Mesothelial cell of epicardium (in vitro differentiated cells): ENCODE measurements around the gene TMEM214. TPM values are rescaled to one million over a fixed set of nuclear protein-coding genes. Genes with fewer than 3 reads are reported as not detected.

Experiments used
- DNase-seq, 2 experiments: peaks; one replicate each; pipeline ENCODE4 v3.0.0; 2021; ENCODE audit warnings: low spot score in 2 of 2; ENCODE audit not compliant: unreplicated experiment in 2 of 2
- H3K27ac Mint-ChIP-seq: 2 replicates; pipeline ENCODE4 v1.8.0; 2021; ENCODE audit warnings: mixed read lengths
- H3K27me3 Mint-ChIP-seq: 2 replicates; pipeline ENCODE4 v1.8.0; 2021; ENCODE audit warnings: low read depth, mixed read lengths
- H3K36me3 Mint-ChIP-seq: 2 replicates; pipeline ENCODE4 v1.8.0; 2021; ENCODE audit warnings: mixed read lengths
- H3K4me1 Mint-ChIP-seq: 2 replicates; pipeline ENCODE4 v1.8.0; 2021; ENCODE audit warnings: mixed read lengths
- H3K4me3 Mint-ChIP-seq: 2 replicates; pipeline ENCODE4 v1.8.0; 2021; ENCODE audit warnings: mild to moderate bottlenecking, moderate library complexity, mixed read lengths
- H3K9me3 Mint-ChIP-seq: 2 replicates; pipeline ENCODE4 v1.8.0; 2021; ENCODE audit warnings: mixed read lengths
- total RNA-seq: library from RNA; stranded (reverse); gene quantifications from 3 replicates; pipeline ENCODE4 v1.2.1, GENCODE V29; 2021
- TF ChIP-seq, protein P1 (sequence below): fragments of 200-600 bp; sonication (generic); IDR thresholded peaks from one replicate; pipeline ENCODE4 v1.5.0; 2021; ENCODE audit warnings: antibody characterized with exemption; ENCODE audit not compliant: unreplicated experiment

The TMEM214 gene
- total RNA-seq, 1 donor from 2014 or later, result 86.8 TPM

DNA sequence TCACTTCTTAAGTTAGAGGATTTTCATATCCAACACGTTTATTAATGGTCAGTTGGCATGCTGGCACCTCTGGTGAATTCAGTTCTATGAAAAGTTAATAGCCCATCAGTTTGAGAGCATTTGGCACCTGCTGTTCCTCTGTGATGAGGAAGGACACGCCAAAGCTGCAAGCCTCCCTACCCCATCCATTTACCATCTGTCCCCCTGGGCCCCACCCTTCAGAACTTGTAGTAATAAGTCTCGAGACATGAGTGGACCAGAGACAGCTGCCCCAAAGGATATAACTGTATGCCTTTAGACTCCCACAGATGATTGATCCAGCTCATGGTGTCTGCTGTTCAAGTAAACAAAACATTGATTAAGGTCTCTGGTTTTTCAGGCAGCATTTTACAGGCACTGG lies 32.4 kb downstream of the TMEM214 start:
- no peak for DNase-seq
- Mint-ChIP-seq H3K4me3 (no peak overlapping the region), H3K4me1 (peaks cover 8% of the 10 kb centered on the region), H3K9me3 (no peaks in the 10 kb centered on the region), H3K36me3 (peaks cover 31% of the 10 kb centered on the region), H3K27ac (no peak overlapping the region), H3K27me3 (no peaks in the 10 kb centered on the region)
- TF ChIP-seq, protein P1, sequence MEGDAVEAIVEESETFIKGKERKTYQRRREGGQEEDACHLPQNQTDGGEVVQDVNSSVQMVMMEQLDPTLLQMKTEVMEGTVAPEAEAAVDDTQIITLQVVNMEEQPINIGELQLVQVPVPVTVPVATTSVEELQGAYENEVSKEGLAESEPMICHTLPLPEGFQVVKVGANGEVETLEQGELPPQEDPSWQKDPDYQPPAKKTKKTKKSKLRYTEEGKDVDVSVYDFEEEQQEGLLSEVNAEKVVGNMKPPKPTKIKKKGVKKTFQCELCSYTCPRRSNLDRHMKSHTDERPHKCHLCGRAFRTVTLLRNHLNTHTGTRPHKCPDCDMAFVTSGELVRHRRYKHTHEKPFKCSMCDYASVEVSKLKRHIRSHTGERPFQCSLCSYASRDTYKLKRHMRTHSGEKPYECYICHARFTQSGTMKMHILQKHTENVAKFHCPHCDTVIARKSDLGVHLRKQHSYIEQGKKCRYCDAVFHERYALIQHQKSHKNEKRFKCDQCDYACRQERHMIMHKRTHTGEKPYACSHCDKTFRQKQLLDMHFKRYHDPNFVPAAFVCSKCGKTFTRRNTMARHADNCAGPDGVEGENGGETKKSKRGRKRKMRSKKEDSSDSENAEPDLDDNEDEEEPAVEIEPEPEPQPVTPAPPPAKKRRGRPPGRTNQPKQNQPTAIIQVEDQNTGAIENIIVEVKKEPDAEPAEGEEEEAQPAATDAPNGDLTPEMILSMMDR, result no peak

DNA sequence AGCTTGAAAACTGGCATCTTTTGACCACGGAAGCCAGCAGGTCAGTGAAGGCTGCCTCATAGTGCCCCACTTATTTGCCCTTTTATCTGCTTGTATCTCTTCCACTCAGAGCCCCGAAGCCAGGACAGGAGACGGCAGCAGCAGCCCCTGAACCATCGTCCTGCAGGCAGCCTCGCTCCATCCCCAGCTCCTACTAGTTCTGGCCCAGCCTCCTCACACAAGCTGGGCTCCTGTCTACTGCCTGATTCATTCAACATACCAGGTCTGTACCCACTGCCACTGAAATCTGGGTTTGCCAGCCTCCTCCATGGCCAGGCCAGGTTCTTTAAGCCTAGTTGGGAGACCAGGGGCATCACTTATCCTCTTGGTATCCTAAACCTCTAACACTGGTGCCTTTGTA lies 34.6 kb downstream of the TMEM214 start:
- Mint-ChIP-seq H3K4me3 (no peak overlapping the region), H3K36me3 (peaks cover 29% of the 10 kb centered on the region), H3K4me1 (peaks cover 22% of the 10 kb centered on the region), H3K9me3 (no peaks in the 10 kb centered on the region), H3K27ac (peak overlapping the region; percentile 53), H3K27me3 (no peaks in the 10 kb centered on the region)
- TF ChIP-seq, protein P1, result no peak
- no peak for DNase-seq

DNA sequence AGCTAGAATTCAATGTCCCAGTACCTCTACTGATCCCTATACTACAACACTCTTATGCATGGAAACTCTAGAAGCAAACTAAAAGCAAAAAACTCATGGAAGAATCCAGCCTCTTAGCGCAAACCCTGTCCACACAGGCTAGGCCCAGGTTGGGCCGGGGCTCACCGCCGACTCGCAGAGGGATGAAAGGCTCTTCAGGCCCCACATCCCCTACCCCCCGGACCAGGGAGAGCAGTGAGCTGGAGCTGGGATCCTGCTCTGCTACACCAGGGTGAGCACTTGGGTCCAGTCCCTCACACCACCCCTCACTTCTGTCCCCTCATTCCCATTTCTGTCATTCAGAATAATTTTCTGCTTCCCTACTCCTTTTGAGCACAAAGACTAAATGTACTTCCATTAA lies 36.7 kb downstream of the TMEM214 start:
- Mint-ChIP-seq H3K27me3 (no peaks in the 10 kb centered on the region), H3K4me3 (peak overlapping the region; percentile 99), H3K9me3 (no peaks in the 10 kb centered on the region), H3K4me1 (peaks cover 36% of the 10 kb centered on the region), H3K27ac (peak overlapping the region; percentile 32), H3K36me3 (peaks cover 16% of the 10 kb centered on the region)
- no peak for DNase-seq
- TF ChIP-seq, protein P1, result no peak

DNA sequence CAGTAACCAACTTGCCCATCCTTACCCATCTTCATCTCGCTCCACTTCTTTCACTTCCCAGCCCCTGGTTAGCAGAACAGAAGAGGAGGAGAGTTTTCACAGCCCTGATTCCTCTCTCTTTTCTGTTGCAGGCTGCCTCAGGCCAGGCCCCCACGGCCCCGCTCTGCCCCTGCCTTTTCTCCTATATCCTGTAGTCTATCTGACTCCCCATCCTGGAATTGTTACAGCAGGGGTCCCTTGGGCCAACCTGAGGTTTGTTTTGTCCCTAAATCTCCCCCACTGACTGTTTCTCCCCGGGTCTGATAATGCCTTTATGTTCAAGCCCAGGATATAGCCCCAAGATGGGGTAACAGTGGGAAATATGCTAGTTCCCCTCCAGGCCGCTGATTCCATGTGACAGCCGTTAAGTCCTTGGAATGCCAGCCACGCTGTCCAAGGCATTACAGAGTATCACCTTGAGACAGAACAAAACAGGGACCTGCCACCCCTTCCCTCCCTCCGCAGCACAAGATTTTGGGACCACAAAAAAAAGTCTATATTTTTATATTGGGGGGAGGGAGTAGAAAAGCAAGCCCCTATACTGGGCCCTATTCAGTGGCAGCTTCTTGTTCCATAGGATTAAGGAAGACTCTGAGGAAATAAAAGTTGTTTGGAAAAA lies 37.3 kb downstream of the TMEM214 start:
- peak overlapping the region; percentile 99 for H3K4me3 Mint-ChIP-seq
- no peaks in the 10 kb centered on the region for H3K9me3 Mint-ChIP-seq
- H3K36me3 Mint-ChIP-seq, result peaks cover 15% of the 10 kb centered on the region
- TF ChIP-seq, protein P1, result no peak
- H3K27ac Mint-ChIP-seq, result peak overlapping the region; percentile 32
- H3K4me1 Mint-ChIP-seq, result peaks cover 42% of the 10 kb centered on the region
- no peaks in the 10 kb centered on the region for H3K27me3 Mint-ChIP-seq
- no peak for DNase-seq

DNA sequence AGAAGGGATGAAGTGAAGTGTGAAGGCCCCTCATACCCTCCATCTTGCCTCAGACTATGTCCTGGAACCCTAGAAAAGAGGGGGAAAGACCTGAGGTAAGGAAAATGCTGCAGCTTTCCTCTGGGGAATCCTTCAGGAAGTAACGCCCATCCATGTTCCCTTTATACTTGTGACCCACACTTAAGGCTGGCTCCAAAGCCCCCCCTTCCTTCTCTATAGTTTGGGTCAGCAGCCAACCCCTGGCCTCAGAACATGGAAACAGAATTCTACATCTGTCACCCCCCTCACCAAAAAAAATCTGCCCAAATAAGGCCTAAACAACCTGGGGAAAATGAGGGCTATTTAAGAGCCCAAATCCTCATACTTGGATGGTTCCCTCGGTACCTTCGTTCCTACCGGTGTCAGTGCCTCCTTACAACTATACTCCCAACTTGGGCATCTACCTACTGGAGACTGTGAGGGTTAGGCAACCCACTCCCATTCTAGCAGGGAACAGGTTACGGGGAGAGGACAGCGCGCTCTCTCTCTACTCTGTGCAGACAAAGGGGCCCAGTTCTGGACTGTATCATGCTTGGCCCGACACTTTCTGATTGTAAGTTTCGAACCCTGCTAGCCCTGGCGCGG lies 38.0 kb downstream of the TMEM214 start:
- no peak for DNase-seq
- H3K9me3 Mint-ChIP-seq, result no peaks in the 10 kb centered on the region
- H3K36me3 Mint-ChIP-seq, result peaks cover 15% of the 10 kb centered on the region
- TF ChIP-seq, protein P1, result no peak
- H3K27ac Mint-ChIP-seq, result peak overlapping the region; percentile 98
- peaks cover 46% of the 10 kb centered on the region for H3K4me1 Mint-ChIP-seq
- no peaks in the 10 kb centered on the region for H3K27me3 Mint-ChIP-seq
- peak overlapping the region; percentile 99 for H3K4me3 Mint-ChIP-seq
